Measurements from ENCODE around the gene CRTAC1.

The CRTAC1 gene

DNA sequence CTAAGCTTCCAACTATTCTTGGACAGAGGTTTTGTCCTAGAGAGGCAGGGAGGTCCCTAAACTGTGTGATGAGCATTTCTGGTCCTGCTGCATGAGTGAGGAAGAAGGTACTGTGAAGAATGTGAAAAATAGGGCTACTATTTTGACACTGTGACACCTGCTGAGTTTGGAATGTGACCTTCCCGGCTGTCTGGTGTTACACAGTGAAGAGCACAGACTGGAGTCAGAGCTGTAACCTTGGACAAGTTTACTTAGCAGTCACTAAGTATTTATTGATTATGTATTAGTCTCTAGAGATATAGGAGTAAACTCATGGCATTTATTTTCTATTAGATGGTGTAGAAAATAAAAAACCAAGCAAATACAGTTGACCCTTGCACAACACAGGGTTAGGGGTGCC lies 168.5 kb downstream of the CRTAC1 start:
- Histone ChIP-seq H3K27ac (no peak overlapping the region), H3K9me3 (no peaks in the 10 kb centered on the region), H3K27me3 (peaks cover 0 to 52% of the 10 kb centered on the region in 2 donors), H3K4me1 (no peaks in the 10 kb centered on the region), H3K36me3 (no peaks in the 10 kb centered on the region), H3K4me3 (no peak overlapping the region)
- intact Hi-C loops (cut with DNase I; ENCODE audit: low total_unique reads), result no loop called here
- no peak for DNase-seq
- no peak for TF ChIP-seq CTCF (IDR thresholded peaks at IDR 0.05)

GRCh38 chr10:97861097-97861750 lies 169.2 kb downstream of the CRTAC1 start:
- no peak for DNase-seq
- Histone ChIP-seq H3K9me3 (no peaks in the 10 kb centered on the region), H3K27ac (no peak overlapping the region), H3K4me1 (no peaks in the 10 kb centered on the region), H3K4me3 (no peak overlapping the region), H3K36me3 (no peaks in the 10 kb centered on the region), H3K27me3 (peaks cover 0 to 48% of the 10 kb centered on the region in 2 donors)
- no peak for TF ChIP-seq CTCF (IDR thresholded peaks at IDR 0.05)
- intact Hi-C loops (cut with DNase I; ENCODE audit: low total_unique reads), result no loop called here

DNA sequence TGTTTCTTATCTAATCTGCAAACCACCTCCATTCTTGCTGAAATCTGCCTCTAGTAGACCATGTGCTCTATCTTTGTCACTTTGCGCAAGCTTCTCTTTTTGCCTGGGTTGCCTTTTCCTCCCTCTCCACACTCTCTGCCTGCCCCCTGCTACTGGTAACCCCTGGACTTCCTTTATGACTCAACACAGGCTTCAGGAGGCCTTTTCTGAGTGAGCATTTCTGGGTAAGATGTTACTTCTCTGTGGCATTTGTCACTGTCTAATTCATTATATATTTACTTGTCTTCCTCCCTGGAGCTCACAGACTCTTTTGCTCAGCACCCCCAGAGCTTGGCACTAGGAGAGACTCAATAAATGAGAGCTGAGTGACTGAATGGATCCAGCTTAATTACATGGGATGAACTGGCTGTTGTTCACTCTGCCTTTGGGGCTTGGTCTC lies 172.4 kb downstream of the CRTAC1 start:
- no peak for DNase-seq
- Histone ChIP-seq H3K4me3 (no peak overlapping the region), H3K27me3 (peaks cover 0 to 39% of the 10 kb centered on the region in 2 donors), H3K27ac (no peak overlapping the region), H3K9me3 (no peaks in the 10 kb centered on the region), H3K4me1 (no peaks in the 10 kb centered on the region), H3K36me3 (no peaks in the 10 kb centered on the region)
- intact Hi-C loops (cut with DNase I; ENCODE audit: low total_unique reads), result no loop called here
- no peak for TF ChIP-seq CTCF (IDR thresholded peaks at IDR 0.05)

DNA sequence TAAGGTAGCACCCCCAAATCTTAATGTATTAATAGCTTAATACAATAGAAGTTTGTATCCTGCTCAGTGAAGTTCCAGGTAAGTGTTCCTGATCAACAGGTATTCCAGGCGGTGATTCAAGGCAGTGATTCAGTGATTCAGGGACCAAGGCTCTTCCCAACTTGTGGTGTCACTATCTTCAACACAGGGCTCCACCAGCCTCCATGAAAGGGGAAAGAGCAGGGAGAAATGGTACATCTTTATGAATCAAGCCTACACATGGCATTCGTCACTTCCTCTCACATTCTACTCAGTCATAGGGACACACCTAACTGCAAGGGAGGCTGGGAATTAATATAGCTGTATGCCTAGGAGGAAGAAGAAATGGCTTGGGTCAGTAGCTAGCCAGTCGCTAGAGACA lies 175.7 kb downstream of the CRTAC1 start:
- DNase-seq, result no peak
- Histone ChIP-seq H3K36me3 (no peaks in the 10 kb centered on the region), H3K27ac (no peak overlapping the region), H3K4me1 (peaks cover 0 to 11% (median 7%) of the 10 kb centered on the region in 4 donors), H3K27me3 (peaks cover 0 to 59% of the 10 kb centered on the region in 2 donors), H3K4me3 (no peak overlapping the region), H3K9me3 (no peaks in the 10 kb centered on the region)
- intact Hi-C loops (cut with DNase I; ENCODE audit: low total_unique reads), result no loop called here
- no peak for TF ChIP-seq CTCF (IDR thresholded peaks at IDR 0.05)

- Histone ChIP-seq H3K36me3 (no peaks in the 10 kb centered on the region), H3K4me3 (no peak overlapping the region), H3K9me3 (no peaks in the 10 kb centered on the region), H3K27me3 (peaks cover 0 to 59% of the 10 kb centered on the region in 2 donors), H3K27ac (no peak overlapping the region), H3K4me1 (peaks cover 0 to 17% (median 13%) of the 10 kb centered on the region in 4 donors)
- intact Hi-C loops (cut with DNase I; ENCODE audit: low total_unique reads), result no loop called here
- TF ChIP-seq CTCF (IDR thresholded peaks at IDR 0.05), result no peak
- no peak for DNase-seq
Observed at GRCh38 chr10:97852840-97853405, 177.5 kb downstream of the CRTAC1 start.

All from tibial artery (tissue), 4 donors.